Kidney (tissue), 14 donors: ENCODE data around the gene ZNF253. TPM values are rescaled to one million over a fixed set of nuclear protein-coding genes. Genes with fewer than 3 reads are reported as not detected.
A peak's percentile ranks its signal among the peaks of the same experiment; 100 is the strongest.
"Not testable (repeated sequence)": the region's sequence is repeated elsewhere in the genome, so short reads cannot be mapped to it uniquely, and the experiment has no call there.

Experiments used
- DNase-seq, 5 donors: peaks; one replicate each; pipeline ENCODE4 v3.0.0-alpha.2; 2013 to 2020
- FAIRE-seq: peaks from 2 replicates; lab custom pipeline; 2012; peaks lifted over from hg19 to GRCh38; lab: Jason Lieb, UNC
- H3K27ac ChIP-seq, 2 donors: one replicate each; pipeline ENCODE4 v1.7.0; 2013; ENCODE audit warnings: low read depth in 2 of 2, low read length in 2 of 2, inconsistent platforms in 1 of 2
- H3K27me3 ChIP-seq: one replicate; pipeline ENCODE4 v1.7.1; 2013; ENCODE audit warnings: low read length, inconsistent platforms; ENCODE audit not compliant: control insufficient read depth, insufficient read depth
- H3K36me3 ChIP-seq, 3 donors: one replicate each; pipeline versions ENCODE4 v1.7.0 to v1.7.1; 2013; ENCODE audit warnings: low read length in 3 of 3, control low read depth in 1 of 3, inconsistent platforms in 1 of 3; ENCODE audit not compliant: insufficient read depth in 3 of 3, control insufficient read depth in 2 of 3
- H3K4me1 ChIP-seq, 3 donors: one replicate each; pipeline versions ENCODE4 v1.7.0 to v1.7.1; 2013; ENCODE audit warnings: low read length in 3 of 3, inconsistent platforms in 1 of 3, low read depth in 1 of 3; ENCODE audit not compliant: control insufficient read depth in 2 of 3, insufficient read depth in 2 of 3
- H3K4me3 ChIP-seq, 3 donors: one replicate each; pipeline versions ENCODE4 v1.7.0 to v1.8.1; 2013; ENCODE audit warnings: low read length in 3 of 3, control low read depth in 1 of 3, inconsistent platforms in 1 of 3
- H3K9ac ChIP-seq, 3 donors: one replicate each; pipeline versions ENCODE4 v1.7.0 to v1.7.1; 2013; ENCODE audit warnings: low read length in 3 of 3, control low read depth in 1 of 3, inconsistent platforms in 1 of 3
- H3K9me3 ChIP-seq, 3 donors: one replicate each; pipeline versions ENCODE4 v1.7.0 to v1.7.1; 2013; ENCODE audit warnings: low read length in 3 of 3, control low read depth in 1 of 3, inconsistent platforms in 1 of 3; ENCODE audit not compliant: control insufficient read depth in 2 of 3, insufficient read depth in 1 of 3
- CTCF ChIP-seq: IDR thresholded peaks from 3 replicates; pipeline ENCODE4 v1.5.1; 2012; ENCODE audit warnings: mild to moderate bottlenecking, moderate library complexity, borderline replicate concordance; ENCODE audit not compliant: insufficient read depth; ENCODE audit errors: extremely low read depth
- intact Hi-C: fragments of 100-400 bp; cut with DNase I; formaldehyde crosslinking; loops from one replicate; pipeline ENCODE4 v1.11.1; 2022
- polyA plus RNA-seq: library from polyadenylated mRNA; stranded (reverse); fragments of 350-450 nt; fragmentation: Illumina TruSeq; extraction: RNeasy Lipid Tissue Mini Kit (QIAGEN cat#74804); gene quantifications from one replicate; pipeline ENCODE4 v1.2.3, GENCODE V29; 2014; ENCODE audit warnings: low read depth, low replicate concordance; ENCODE audit not compliant: insufficient read depth
- total RNA-seq: library from RNA; stranded (reverse); fragmentation: NEBNext Ultra II Directional; extraction: Animal tissue kit (Norgen Biotek cat#: 25700); gene quantifications from one replicate; pipeline ENCODE4 v1.2.1, GENCODE V29; 2021
- donor health status: control.
- donor health status: control.
- donor health status: control.
- donor health status: control.
- donor health status: control.
- donor health status: DM: yes; HTN: yes; CAD: no.
- donor health status: Normal renal cell carcinoma (clear cell type).

Gene ZNF253
- total and polyA plus RNA-seq, 2 donors from 2014 or later: 5.4 to 15.3 TPM

- DNase-seq (no peak), FAIRE-seq (no peak)
- no peak overlapping the region for H3K4me3 ChIP-seq
- no peaks in the 10 kb centered on the region for H3K27me3 ChIP-seq
- H3K9me3 ChIP-seq: no peaks in the 10 kb centered on the region
- no peak overlapping the region for H3K27ac ChIP-seq
- no peak overlapping the region for H3K9ac ChIP-seq
- TF ChIP-seq CTCF: no peak
- intact Hi-C loops: no loop called here
- no peaks in the 10 kb centered on the region for H3K36me3 ChIP-seq
- peaks cover 0 to 4% (median 0%) of the 10 kb centered on the region in 3 donors for H3K4me1 ChIP-seq
Measured at GRCh38 chr19:19871932-19872331, 6.2 kb downstream of the ZNF253 start.

- Histone ChIP-seq H3K4me1 (peaks cover 0 to 2% (median 0%) of the 10 kb centered on the region in 3 donors), H3K9me3 (no peaks in the 10 kb centered on the region), H3K4me3 (no peak overlapping the region), H3K27ac (no peak overlapping the region), H3K27me3 (no peaks in the 10 kb centered on the region), H3K9ac (no peak overlapping the region), H3K36me3 (no peaks in the 10 kb centered on the region)
- FAIRE-seq (no peak), DNase-seq (no peak)
- intact Hi-C loops: no loop called here
- TF ChIP-seq CTCF: no peak
Measured at GRCh38 chr19:19873381-19873780, 7.7 kb downstream of the ZNF253 start.

GRCh38 chr19:19877724-19878123 lies 12.0 kb downstream of the ZNF253 start:
- no peak overlapping the region for H3K27ac ChIP-seq
- no peaks in the 10 kb centered on the region for H3K4me1 ChIP-seq
- no peaks in the 10 kb centered on the region for H3K9me3 ChIP-seq
- H3K4me3 ChIP-seq: no peak overlapping the region
- no peak for FAIRE-seq
- no peak for TF ChIP-seq CTCF
- intact Hi-C loops: no loop called here
- H3K36me3 ChIP-seq: peaks cover 0 to 17% (median 3%) of the 10 kb centered on the region in 3 donors
- H3K27me3 ChIP-seq: no peaks in the 10 kb centered on the region
- H3K9ac ChIP-seq: no peak overlapping the region
- DNase-seq: no peak

- TF ChIP-seq CTCF: no peak
- H3K9me3 ChIP-seq: peaks cover 0 to 12% (median 3%) of the 10 kb centered on the region in 3 donors
Measured at GRCh38 chr19:19884583-19884982, 18.9 kb downstream of the ZNF253 start.

GRCh38 chr19:19892055-19892941 lies 26.6 kb downstream of the ZNF253 start:
- Histone ChIP-seq H3K36me3 (peaks cover 11 to 19% (median 14%) of the 10 kb centered on the region in 3 donors), H3K9me3 (peaks cover 15 to 40% (median 22%) of the 10 kb centered on the region in 3 donors)
- intact Hi-C loops: not testable (repeated sequence)

More at GRCh38 chr19:19884583-19884982, 18.9 kb downstream of the ZNF253 start:
- peaks cover 3 to 25% (median 13%) of the 10 kb centered on the region in 3 donors for H3K36me3 ChIP-seq
- H3K9ac ChIP-seq: no peak overlapping the region
- DNase-seq (no peak), FAIRE-seq (peak; percentile 90)
- intact Hi-C loops: no loop called here
- H3K27ac ChIP-seq: no peak overlapping the region
- no peak overlapping the region for H3K4me3 ChIP-seq
- no peaks in the 10 kb centered on the region for H3K4me1 ChIP-seq
- H3K27me3 ChIP-seq: no peaks in the 10 kb centered on the region

More at GRCh38 chr19:19892055-19892941, 26.6 kb downstream of the ZNF253 start:
- DNase-seq, H3K9ac ChIP-seq, H3K4me3 ChIP-seq, H3K4me1 ChIP-seq, H3K27ac ChIP-seq, H3K27me3 ChIP-seq, FAIRE-seq: not testable (repeated sequence)
